ENCODE measurements around the gene RUFY2. TPM values are rescaled to one million over a fixed set of nuclear protein-coding genes. Genes with fewer than 3 reads are reported as not detected.
A peak's percentile ranks its signal among the peaks of the same experiment; 100 is the strongest.

RUFY2 gene
- total and polyA plus RNA-seq, 4 donors, result 1.6 to 11.2 (median 7.7) TPM

GRCh38 chr10:68342909-68343516 is 64.1 kb downstream of the RUFY2 start (continued):
- no peak for TF ChIP-seq JUND (IDR thresholded peaks at IDR 0.05)
- no peak for TF ChIP-seq GABPA (IDR thresholded peaks at IDR 0.05 in 1 of 2, conservative IDR thresholded peaks at IDR 0.05 in 1 of 2)
- TF ChIP-seq REST (IDR thresholded peaks at IDR 0.05), result no peak
- no peak for TF ChIP-seq HNF4A (conservative IDR thresholded peaks at IDR 0.05)
- no peak for TF ChIP-seq FOXA1 (IDR thresholded peaks at IDR 0.05)

GRCh38 chr10:68340358-68341080 is 66.6 kb downstream of the RUFY2 start:
- H3K4me3 ChIP-seq (ENCODE audit: low read depth in 1 of 3, low read length in 3 of 3), result no peak overlapping the region
- 97% methylated on average over 8 of the region's 8 CpGs for WGBS
- no peaks in the 10 kb centered on the region for H3K27me3 ChIP-seq (ENCODE audit: control insufficient read depth in 4 of 4, insufficient read depth in 4 of 4, low read length in 3 of 4)
- H3K4me1 ChIP-seq (ENCODE audit: control insufficient read depth in 4 of 4, insufficient read depth in 4 of 4, low read length in 3 of 4), result peaks cover 4 to 24% (median 23%) of the 10 kb centered on the region in 4 donors
- H3K9ac ChIP-seq (ENCODE audit: low read depth in 1 of 2, low read length in 2 of 2), result no peak overlapping the region
- TF ChIP-seq EGR1 (IDR thresholded peaks at IDR 0.05; ENCODE audit: low read depth in 2 of 2), result no peak
- no peak for TF ChIP-seq ATF3 (IDR thresholded peaks at IDR 0.05)
- TF ChIP-seq FOXA1 (IDR thresholded peaks at IDR 0.05), result no peak
- no peak for TF ChIP-seq YY1 (IDR thresholded peaks at IDR 0.05)
- TF ChIP-seq CTCF (IDR thresholded peaks at IDR 0.05; ENCODE audit: low read depth, low read length, missing input control), result no peak
- TF ChIP-seq RAD21 (IDR thresholded peaks at IDR 0.05), result no peak
- no peaks in the 10 kb centered on the region for H3K9me3 ChIP-seq (ENCODE audit: control insufficient read depth in 4 of 4, low read length in 3 of 4)
- peaks cover 9 to 67% (median 59%) of the 10 kb centered on the region in 4 donors for H3K36me3 ChIP-seq (ENCODE audit: control insufficient read depth in 4 of 4, insufficient read depth in 3 of 4, low read depth in 1 of 4, low read length in 3 of 4)
- DNase-seq (ENCODE audit: low spot score), result no peak
- H3K27ac ChIP-seq (ENCODE audit: low read depth in 1 of 2, low read length in 2 of 2), result no peak overlapping the region

- 52% methylated on average over 7 of the region's 7 CpGs for WGBS
- Histone ChIP-seq H3K27me3 (ENCODE audit: control insufficient read depth in 4 of 4, insufficient read depth in 4 of 4, low read length in 3 of 4) (no peaks in the 10 kb centered on the region), H3K4me3 (ENCODE audit: low read depth in 1 of 3, low read length in 3 of 3) (peak overlapping the region in 1 of 3 donors; percentile 3)
These were observed 70.2 kb downstream of the RUFY2 start for GRCh38 chr10:68336754-68337351.

More at GRCh38 chr10:68336754-68337351, 70.2 kb downstream of the RUFY2 start:
- no peak overlapping the region for H3K9ac ChIP-seq (ENCODE audit: low read depth in 1 of 2, low read length in 2 of 2)
- H3K4me1 ChIP-seq (ENCODE audit: control insufficient read depth in 4 of 4, insufficient read depth in 4 of 4, low read length in 3 of 4), result peaks cover 4 to 39% (median 36%) of the 10 kb centered on the region in 4 donors
- H3K9me3 ChIP-seq (ENCODE audit: control insufficient read depth in 4 of 4, low read length in 3 of 4), result no peaks in the 10 kb centered on the region
- peaks cover 11 to 36% (median 34%) of the 10 kb centered on the region in 4 donors for H3K36me3 ChIP-seq (ENCODE audit: control insufficient read depth in 4 of 4, insufficient read depth in 3 of 4, low read depth in 1 of 4, low read length in 3 of 4)
- H3K27ac ChIP-seq (ENCODE audit: low read depth in 1 of 2, low read length in 2 of 2), result no peak overlapping the region
- DNase-seq (ENCODE audit: low spot score), result no peak
- no peak for TF ChIP-seq FOXA1 (IDR thresholded peaks at IDR 0.05)
- TF ChIP-seq ZBTB33 (IDR thresholded peaks at IDR 0.05), result peak; percentile 38

Measured in liver (tissue), 9 donors.